Amygdala (tissue), 56 donors: ENCODE results near the gene ATXN1.
A peak's percentile ranks its signal among the peaks of the same experiment; 100 is the strongest.
"Not testable (repeated sequence)": the region's sequence is repeated elsewhere in the genome, so short reads cannot be mapped to it uniquely, and the experiment has no call there.

Source experiments
- DNase-seq, 56 donors: peaks; one replicate each; lab custom pipeline; 2025; lab: John Stamatoyannopoulos, UW

ATXN1 gene

GRCh38 chr6:16284472-16284871 is 476.8 kb downstream of the ATXN1 start:
- DNase-seq: no peak

DNA sequence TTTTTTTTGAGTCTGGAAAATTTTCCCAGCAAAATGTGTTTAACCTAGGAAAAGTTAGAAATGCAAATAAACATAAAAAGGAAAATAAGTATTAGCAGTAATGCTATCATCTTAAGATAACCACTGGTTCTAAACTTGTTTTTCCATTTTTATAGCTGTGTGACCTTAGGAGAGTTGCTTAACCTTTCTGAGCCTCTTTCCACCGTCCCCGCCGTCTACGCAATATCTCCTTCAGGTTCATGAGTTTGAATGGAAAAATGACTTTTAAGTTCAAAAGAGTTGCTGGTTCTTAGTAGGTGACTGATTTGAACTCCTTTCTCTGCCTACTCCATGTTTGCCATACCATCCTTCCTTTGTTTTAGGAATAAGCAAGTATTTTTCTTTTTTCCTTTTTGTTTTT is 478.9 kb downstream of the ATXN1 start:
- DNase-seq: no peak

GRCh38 chr6:16279243-16279642 is 482.0 kb downstream of the ATXN1 start:
- DNase-seq: no peak

DNA sequence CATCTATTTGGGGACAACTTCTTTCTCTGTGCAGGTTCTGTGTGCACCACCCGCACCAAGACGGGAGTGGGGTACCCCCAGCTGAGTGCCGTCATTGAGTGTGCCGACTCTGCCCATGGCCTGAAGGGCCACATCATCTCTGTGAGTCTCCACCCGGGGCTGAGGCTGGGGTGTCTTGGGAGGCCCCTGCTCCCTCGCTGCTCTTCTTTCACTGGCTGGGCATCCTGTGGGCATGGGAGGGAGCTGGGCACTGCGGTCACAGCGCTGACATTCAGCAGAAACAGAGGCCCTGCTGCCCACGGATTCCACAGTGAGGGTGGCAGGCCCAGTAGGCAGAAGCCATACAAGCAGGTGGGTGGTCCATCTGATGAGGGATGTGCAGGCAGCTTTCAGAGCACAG is 482.5 kb downstream of the ATXN1 start:
- DNase-seq: no peak

- no peak for DNase-seq
Observed at GRCh38 chr6:16278048-16278724, 483.1 kb downstream of the ATXN1 start.

DNA sequence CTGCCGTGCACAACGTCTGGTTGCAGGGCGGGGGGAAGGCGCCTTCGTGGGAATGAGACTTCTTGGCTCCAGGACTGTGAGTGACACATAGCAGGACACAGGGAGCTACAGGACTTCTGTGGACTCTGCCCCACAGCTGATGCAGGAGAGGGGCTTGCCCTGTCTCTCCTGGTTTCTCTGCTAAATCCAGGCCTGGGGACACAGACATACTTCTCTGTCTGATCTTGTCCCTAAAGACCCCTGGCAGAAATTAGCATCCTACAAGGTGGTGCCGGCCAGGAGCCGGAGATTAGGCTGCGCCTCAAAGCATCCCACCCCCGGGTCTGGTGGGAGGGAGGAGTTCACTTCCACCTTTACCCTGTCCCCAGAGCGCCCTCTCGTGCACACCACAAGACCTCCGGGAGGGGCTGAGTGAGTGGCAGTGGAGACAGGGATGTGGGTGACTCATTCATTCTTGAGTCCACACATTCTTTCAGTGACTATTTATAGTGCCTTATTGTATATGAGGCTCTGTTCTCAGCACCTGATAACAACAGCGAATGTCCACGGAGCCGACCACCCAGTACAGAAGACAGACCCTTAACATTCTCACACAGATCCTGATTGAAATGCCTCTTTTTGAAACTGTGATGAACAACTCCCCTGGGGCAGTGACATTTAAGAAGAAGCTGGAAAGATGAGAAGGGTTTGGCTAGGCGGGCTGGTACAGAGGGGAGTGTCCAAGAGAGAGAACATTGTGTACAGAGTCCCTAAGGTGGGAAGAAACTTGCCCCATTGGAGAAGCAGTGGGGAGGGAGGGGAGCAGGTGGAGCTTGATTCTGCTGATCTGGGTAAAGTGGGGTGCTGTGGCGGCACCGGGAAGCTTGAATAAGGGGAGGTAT is 483.9 kb downstream of the ATXN1 start:
- DNase-seq: peak in 7 of 56 donors; percentile 4 to 31 (median 14)

DNA sequence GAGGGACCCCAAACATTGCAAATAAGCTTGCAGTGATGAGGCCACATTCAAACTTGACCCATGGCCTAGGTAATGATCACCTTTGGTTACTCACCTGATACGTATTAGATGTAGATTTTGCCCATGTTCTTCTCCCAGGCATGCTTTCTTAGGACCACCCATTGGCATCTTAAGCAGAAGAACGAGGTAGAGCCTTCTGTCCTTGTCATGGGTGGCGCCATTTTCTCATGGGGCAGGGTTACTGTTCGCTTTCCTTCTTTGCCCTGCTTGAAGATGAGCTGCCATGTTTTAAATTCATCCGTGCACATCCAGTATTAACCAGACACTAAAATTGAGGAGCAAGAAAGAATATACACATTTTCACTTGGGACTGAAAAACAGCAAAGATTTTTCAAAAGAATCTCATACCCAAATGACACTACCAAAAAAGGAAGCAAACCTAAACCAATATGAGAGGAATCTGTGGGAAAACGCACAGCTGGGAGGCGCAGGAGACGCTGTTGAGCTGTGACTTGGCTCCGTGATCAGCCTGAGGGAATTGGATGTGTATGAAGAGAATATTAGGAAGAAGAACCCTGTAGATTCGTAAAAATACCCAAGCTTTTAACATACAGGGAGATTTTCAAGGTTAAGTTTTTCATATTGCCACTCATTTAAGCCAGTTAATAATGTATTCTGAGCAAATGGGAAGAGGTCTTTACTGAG is 486.2 kb downstream of the ATXN1 start:
- no peak for DNase-seq

DNA sequence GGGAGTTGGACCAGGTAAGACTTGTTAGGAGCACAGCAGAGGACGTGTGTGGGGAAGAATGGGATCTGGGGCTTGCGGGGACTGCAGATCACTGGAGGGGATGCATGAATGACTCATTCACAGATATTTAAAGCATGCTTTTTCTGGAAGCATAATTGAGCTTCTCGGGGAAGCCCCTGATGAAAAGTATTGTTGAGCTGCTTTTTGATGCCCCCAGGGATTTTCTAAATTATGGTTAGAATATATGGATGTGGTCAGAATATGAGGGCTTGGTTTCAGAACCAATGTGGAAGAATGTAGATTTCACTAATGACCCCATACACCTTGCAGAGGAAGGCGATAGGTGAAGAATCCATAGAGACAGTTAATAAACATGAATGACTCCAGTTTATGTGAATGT is 486.8 kb downstream of the ATXN1 start:
- DNase-seq: no peak

GRCh38 chr6:16273256-16273655 is 488.0 kb downstream of the ATXN1 start:
- peak in 3 of 56 donors; percentile 2 to 31 (median 26) for DNase-seq

DNA sequence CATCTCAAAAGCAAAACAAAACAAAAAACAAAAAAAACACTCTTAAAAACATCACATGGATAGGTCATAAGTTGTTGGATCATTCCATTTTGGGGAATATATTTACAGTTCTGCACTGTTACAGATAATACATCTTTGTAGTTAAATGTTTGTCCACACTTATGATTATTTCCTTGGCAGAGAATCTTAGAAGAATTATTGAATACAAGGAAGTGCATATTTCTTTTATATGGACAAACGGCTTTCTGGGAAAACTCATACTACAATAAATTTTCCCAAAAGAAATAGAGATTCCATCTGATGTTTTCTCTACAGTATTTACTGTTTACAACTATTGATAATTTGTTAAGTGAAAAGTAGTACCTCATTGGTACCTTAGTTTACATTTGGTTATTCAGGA is 489.1 kb downstream of the ATXN1 start:
- no peak for DNase-seq

GRCh38 chr6:16271428-16271827 is 489.8 kb downstream of the ATXN1 start:
- DNase-seq: no peak

GRCh38 chr6:16270178-16270794 is 491.0 kb downstream of the ATXN1 start:
- DNase-seq: no peak

GRCh38 chr6:16269442-16270070 is 491.7 kb downstream of the ATXN1 start:
- not testable (repeated sequence) for DNase-seq

DNA sequence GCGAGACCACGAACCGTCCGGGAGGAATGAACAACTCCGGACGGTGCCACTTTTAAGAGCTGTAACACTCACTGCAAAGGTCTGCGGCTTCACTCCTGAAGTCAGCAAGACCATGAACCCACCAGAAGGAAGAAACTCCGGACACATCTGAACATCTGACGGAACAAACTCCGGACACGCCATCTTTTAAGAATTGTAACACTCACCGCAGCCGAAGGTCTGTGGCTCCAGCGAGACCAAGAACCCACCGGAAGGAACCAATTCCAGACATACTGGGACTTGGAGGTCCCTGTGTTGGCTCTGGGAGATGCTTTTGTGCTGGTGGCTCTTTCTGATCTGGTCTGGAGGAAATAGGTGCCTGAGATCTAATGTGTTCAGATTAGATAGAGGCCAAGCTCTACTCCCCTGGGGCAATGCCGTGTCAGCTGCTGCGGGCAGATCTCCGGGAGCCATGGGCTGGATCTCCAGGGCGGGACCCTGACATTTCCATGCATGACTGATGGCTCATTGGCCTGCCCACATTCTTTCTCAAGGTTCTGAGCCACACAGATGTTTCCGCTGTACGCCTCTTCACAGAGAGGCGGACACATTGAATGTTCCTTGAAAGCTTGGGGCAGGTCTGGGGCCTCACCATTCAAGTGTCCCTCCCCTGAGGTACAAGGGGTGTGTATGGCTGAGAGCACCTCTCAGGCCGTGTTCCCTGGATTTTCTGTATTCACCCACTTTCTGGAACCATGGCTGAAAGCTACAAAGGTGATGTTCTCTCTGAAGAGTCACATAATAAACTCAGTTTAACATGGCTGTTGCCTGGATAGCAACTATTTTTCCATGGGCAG is 493.6 kb downstream of the ATXN1 start:
- DNase-seq: no peak

DNA sequence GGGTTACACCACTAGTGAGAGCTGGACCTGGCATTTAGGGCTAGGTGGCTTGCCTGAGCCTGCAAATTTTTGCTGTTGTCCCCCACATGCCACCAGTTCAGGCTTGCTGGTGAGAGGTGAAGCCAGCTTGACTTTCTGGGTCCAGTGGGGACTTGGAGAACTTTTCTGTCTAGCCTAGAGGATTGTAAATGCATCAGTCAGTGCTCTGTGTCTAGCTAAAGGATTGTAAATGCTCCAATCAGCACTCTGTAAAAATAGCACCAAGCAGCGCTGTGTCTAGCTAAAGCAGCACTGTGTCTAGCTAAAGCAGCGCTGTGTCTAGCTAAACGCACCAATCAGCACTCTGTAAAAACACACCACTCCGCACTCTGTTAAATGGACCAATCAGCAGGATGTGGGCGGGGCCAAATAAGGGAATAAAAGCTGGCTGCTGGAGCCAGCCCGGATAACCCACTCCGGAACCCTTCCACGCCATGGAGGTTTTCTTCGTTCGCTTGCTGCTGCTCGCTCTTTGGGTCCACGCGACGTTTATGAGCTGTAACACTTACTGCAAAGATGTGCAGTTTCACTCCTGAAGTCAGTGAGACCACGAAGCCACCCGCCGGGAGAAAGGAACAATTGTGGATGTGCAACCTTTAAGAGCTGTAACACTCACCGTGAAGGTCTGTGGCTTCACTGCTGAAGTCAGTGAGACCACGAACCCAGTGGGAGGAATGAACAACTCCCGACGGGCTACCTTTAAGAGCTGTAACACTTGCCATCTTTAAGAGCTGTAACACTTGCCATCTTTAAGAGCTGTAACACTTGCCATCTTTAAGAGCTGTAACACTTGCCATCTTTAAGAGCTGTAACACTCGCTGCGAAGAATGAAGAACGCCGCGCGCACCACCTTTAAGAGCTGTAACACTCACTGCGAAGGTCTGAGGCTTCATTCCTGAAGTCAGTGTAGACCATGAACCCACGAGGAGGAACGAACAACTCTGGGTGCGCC is 495.6 kb downstream of the ATXN1 start:
- DNase-seq: no peak

DNA sequence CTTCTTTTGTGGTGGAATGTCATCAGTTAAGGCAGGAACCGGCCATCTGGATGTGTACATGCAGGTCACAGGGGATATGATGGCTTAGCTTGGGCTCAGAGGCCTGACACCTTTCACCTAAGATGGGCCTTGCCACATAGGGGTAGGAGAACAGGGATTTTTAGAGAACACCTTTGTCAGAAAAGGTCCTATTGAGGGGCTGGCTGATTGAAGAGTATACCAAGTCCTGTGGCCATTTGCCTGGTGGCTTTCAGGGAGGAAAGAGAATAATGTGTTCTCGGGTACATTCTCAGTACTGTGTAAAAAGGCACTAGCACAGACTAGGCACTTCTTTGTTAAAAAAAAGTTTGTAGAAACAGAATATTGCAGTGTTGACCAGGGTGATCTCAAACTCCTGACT is 496.5 kb downstream of the ATXN1 start:
- DNase-seq: no peak

GRCh38 chr6:16263464-16264099 is 497.7 kb downstream of the ATXN1 start:
- DNase-seq: not testable (repeated sequence)

DNA sequence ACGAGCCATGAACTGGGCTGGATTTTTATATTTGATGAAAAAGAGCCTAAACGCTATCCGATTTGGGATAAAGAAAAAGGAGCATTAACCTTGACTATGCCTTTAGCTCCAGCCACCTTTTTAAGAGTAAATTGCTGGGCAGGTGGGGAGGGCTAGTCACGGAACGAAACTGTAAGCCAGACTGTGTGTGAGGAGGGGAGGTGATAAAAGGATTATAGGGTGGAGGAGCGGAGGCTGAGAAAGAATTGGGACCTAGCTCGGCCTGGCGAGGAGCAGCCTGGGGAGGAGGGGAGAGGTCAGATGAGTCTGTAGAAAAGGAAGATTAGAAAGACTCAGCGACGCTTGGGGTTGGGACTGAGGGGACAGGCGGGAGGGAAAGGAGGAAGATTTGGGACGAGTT is 498.5 kb downstream of the ATXN1 start:
- DNase-seq: not testable (repeated sequence)
